OCI-M1 (cell line): ENCODE data around the gene S100Z.
"Not testable (repeated sequence)": the region's sequence is repeated elsewhere in the genome, so short reads cannot be mapped to it uniquely, and the experiment has no call there.

Source experiments
- DNase-seq: peaks from one replicate; lab custom pipeline; 2025; lab: John Stamatoyannopoulos, UW

Gene S100Z

GRCh38 chr5:76874088-76874581 lies 24.3 kb downstream of the S100Z start:
- peak; percentile 68 for DNase-seq

GRCh38 chr5:76888733-76889300 lies 39.0 kb downstream of the S100Z start:
- no peak for DNase-seq

GRCh38 chr5:76893294-76893693 lies 43.5 kb downstream of the S100Z start:
- no peak for DNase-seq

GRCh38 chr5:76896196-76896595 lies 46.4 kb downstream of the S100Z start:
- DNase-seq: no peak

GRCh38 chr5:76901522-76901921 lies 51.7 kb downstream of the S100Z start:
- no peak for DNase-seq

- no peak for DNase-seq
Measured at GRCh38 chr5:76908166-76908565, 58.4 kb downstream of the S100Z start.

- not testable (repeated sequence) for DNase-seq
Measured at GRCh38 chr5:76910344-76910933, 60.6 kb downstream of the S100Z start.

GRCh38 chr5:76914671-76915070 lies 64.9 kb downstream of the S100Z start:
- DNase-seq: not testable (repeated sequence)

- no peak for DNase-seq
Measured at GRCh38 chr5:76918539-76918938, 68.7 kb downstream of the S100Z start.

GRCh38 chr5:76920491-76920890 lies 70.7 kb downstream of the S100Z start:
- DNase-seq: no peak

GRCh38 chr5:76926329-76927105 lies 76.7 kb downstream of the S100Z start:
- no peak for DNase-seq

- no peak for DNase-seq
Measured at GRCh38 chr5:76927961-76928360, 78.1 kb downstream of the S100Z start.

GRCh38 chr5:76930083-76930482 lies 80.3 kb downstream of the S100Z start:
- DNase-seq: no peak

- no peak for DNase-seq
Measured at GRCh38 chr5:76938177-76938576, 88.4 kb downstream of the S100Z start.

GRCh38 chr5:76941000-76941399 lies 91.2 kb downstream of the S100Z start:
- DNase-seq: no peak

- no peak for DNase-seq
Measured at GRCh38 chr5:76941442-76941841, 91.6 kb downstream of the S100Z start.

- no peak for DNase-seq
Measured at GRCh38 chr5:76942581-76942980, 92.8 kb downstream of the S100Z start.

GRCh38 chr5:76943006-76943405 lies 93.2 kb downstream of the S100Z start:
- DNase-seq: no peak

- DNase-seq: no peak
Measured at GRCh38 chr5:76944638-76945037, 94.8 kb downstream of the S100Z start.

GRCh38 chr5:76945238-76945637 lies 95.4 kb downstream of the S100Z start:
- peak; percentile 79 for DNase-seq

GRCh38 chr5:76946090-76946489 lies 96.3 kb downstream of the S100Z start:
- DNase-seq: no peak

GRCh38 chr5:76947082-76947503 lies 97.3 kb downstream of the S100Z start:
- DNase-seq: peak; percentile 94
